ENCODE measurements around the gene SLCO2B1. TPM values are rescaled to one million over a fixed set of nuclear protein-coding genes. Genes with fewer than 3 reads are reported as not detected.

The SLCO2B1 gene
- total RNA-seq, 3 donors from 2014 or later (not counting 1 experiment from before 2014, with no cell fraction given) = not detected

DNA sequence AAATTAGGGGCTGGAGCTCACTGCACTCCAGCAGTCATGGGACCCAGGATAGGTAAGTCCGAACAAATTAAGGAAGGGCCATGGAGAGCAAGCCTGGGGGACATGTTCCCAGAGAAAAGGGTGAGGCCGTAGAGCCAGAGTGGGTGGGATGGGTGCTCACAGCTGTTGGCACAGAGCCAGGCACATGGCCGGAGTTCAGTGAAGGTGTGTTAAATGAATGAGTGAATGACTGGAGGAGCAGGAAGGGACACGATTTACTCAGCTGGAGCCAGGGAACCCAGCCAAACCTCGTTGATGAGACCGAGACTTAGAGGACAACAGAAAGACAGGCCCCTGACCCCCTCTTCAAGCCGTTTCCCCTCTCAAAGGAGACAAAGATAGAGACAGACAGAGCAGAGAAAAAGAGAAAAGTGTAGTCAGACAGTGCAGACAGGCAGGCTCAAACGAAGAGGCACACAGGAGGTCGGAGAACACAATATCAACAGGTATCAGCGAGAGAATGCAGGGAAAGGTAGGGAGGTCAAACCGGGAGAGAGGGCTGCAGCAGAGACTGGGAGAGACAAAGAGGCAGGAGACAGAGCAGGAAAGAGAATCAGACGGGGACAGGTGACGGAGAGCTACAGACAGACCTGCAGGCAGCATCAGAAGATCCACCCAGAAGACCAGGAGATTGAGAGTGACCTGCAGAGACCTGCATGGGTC is 590 bp downstream of the SLCO2B1 start:
- H3K36me3 ChIP-seq (ENCODE audit: control insufficient read depth, insufficient read depth, low read length) = no peaks in the 10 kb centered on the region
- H3K27ac Mint-ChIP-seq = no peak overlapping the region
- no peak overlapping the region for H3K27ac ChIP-seq (ENCODE audit: low read length)
- TF ChIP-seq, protein P1, sequence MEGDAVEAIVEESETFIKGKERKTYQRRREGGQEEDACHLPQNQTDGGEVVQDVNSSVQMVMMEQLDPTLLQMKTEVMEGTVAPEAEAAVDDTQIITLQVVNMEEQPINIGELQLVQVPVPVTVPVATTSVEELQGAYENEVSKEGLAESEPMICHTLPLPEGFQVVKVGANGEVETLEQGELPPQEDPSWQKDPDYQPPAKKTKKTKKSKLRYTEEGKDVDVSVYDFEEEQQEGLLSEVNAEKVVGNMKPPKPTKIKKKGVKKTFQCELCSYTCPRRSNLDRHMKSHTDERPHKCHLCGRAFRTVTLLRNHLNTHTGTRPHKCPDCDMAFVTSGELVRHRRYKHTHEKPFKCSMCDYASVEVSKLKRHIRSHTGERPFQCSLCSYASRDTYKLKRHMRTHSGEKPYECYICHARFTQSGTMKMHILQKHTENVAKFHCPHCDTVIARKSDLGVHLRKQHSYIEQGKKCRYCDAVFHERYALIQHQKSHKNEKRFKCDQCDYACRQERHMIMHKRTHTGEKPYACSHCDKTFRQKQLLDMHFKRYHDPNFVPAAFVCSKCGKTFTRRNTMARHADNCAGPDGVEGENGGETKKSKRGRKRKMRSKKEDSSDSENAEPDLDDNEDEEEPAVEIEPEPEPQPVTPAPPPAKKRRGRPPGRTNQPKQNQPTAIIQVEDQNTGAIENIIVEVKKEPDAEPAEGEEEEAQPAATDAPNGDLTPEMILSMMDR (IDR thresholded peaks at IDR 0.05) = no peak
- no peak for ATAC-seq
- no peaks in the 10 kb centered on the region for H3K9me3 ChIP-seq (ENCODE audit: control insufficient read depth, insufficient read depth, low read length)
- 79% methylated on average over 13 of the region's 13 CpGs for WGBS (ENCODE audit: insufficient coverage)
- H3K4me1 Mint-ChIP-seq = no peaks in the 10 kb centered on the region
- no peak overlapping the region for H3K4me3 Mint-ChIP-seq
- H3K4me3 ChIP-seq (ENCODE audit: low read length) = no peak overlapping the region
- DNase-seq = no peak
- intact Hi-C loops (cut with micrococcal nuclease) = no loop called here
- H3K36me3 Mint-ChIP-seq = no peaks in the 10 kb centered on the region
- H3K27me3 ChIP-seq (ENCODE audit: control insufficient read depth, insufficient read depth, low read length) = no peaks in the 10 kb centered on the region
- H3K27me3 Mint-ChIP-seq (ENCODE audit: low read depth in 2 of 2) = peaks cover 0 to 13% of the 10 kb centered on the region in 2 donors
- H3K4me1 ChIP-seq (ENCODE audit: control insufficient read depth, insufficient read depth, low read length) = peaks cover 7% of the 10 kb centered on the region
- no peaks in the 10 kb centered on the region for H3K9me3 Mint-ChIP-seq

- no peak overlapping the region for H3K4me3 ChIP-seq (ENCODE audit: low read length)
- H3K27ac ChIP-seq (ENCODE audit: low read length) = no peak overlapping the region
- no peak overlapping the region for H3K27ac Mint-ChIP-seq
These were observed 1.2 kb downstream of the SLCO2B1 start for GRCh38 chr11:75152090-75152489.

DNA sequence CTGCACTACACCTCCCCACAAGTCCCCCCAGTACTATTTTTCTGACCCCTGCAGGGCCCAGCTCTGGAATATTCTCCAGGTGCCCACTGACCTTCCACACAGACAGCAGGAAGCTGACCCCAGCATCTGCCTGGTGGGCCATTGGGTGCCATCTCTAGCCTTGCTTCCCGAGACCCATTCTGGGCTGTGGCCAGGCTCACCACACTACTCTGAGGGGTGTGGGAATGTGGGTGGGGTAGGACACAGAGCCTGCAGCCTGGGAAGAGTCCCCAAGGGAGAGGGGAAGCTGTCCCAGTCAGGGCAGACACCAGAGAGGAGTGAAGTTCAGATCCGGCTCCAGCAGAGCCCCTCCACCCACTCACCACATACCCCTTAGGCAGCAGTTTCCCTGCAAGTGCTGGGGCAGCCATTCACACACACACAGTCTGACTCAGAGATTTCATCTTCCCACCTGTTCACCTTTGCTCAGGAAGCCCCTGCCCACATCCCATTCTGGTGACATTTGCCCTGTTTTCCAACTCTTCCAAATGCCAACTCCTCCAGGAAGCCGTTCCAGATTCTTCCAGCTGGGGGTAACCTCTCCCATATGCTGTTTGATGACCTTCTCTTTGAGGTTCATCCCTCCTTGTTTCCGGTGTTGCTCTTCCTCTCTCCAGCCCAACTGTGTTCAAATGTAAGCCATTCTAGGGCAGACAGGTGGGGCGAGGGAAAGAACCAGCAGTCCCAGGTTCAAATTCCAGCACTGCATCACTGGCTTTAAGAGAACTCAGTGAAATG is 1.9 kb downstream of the SLCO2B1 start:
- no peak overlapping the region for H3K4me3 ChIP-seq (ENCODE audit: low read length)
- DNase-seq (no peak), ATAC-seq (no peak)
- no peak overlapping the region for H3K27ac ChIP-seq (ENCODE audit: low read length)
- Mint-ChIP-seq H3K27me3 (ENCODE audit: low read depth in 2 of 2) (peaks cover 0 to 13% of the 10 kb centered on the region in 2 donors), H3K27ac (no peak overlapping the region), H3K4me3 (no peak overlapping the region), H3K36me3 (no peaks in the 10 kb centered on the region), H3K9me3 (no peaks in the 10 kb centered on the region), H3K4me1 (no peaks in the 10 kb centered on the region)
- no peaks in the 10 kb centered on the region for H3K27me3 ChIP-seq (ENCODE audit: control insufficient read depth, insufficient read depth, low read length)
- TF ChIP-seq, protein P1 (IDR thresholded peaks at IDR 0.05) = no peak
- H3K9me3 ChIP-seq (ENCODE audit: control insufficient read depth, insufficient read depth, low read length) = no peaks in the 10 kb centered on the region
- no peaks in the 10 kb centered on the region for H3K36me3 ChIP-seq (ENCODE audit: control insufficient read depth, insufficient read depth, low read length)
- intact Hi-C loops (cut with micrococcal nuclease) = no loop called here
- H3K4me1 ChIP-seq (ENCODE audit: control insufficient read depth, insufficient read depth, low read length) = peaks cover 4% of the 10 kb centered on the region
- WGBS (ENCODE audit: insufficient coverage) = 85% methylated on average over 5 of the region's 5 CpGs

More at GRCh38 chr11:75152090-75152489, 1.2 kb downstream of the SLCO2B1 start:
- WGBS (ENCODE audit: insufficient coverage) = 85% methylated on average over 6 of the region's 6 CpGs
- ATAC-seq (no peak), DNase-seq (no peak)
- H3K9me3 Mint-ChIP-seq = no peaks in the 10 kb centered on the region
- no peak overlapping the region for H3K4me3 Mint-ChIP-seq
- no peaks in the 10 kb centered on the region for H3K36me3 Mint-ChIP-seq
- H3K4me1 Mint-ChIP-seq = no peaks in the 10 kb centered on the region
- intact Hi-C loops (cut with micrococcal nuclease) = no loop called here
- peaks cover 7% of the 10 kb centered on the region for H3K4me1 ChIP-seq (ENCODE audit: control insufficient read depth, insufficient read depth, low read length)
- H3K27me3 ChIP-seq (ENCODE audit: control insufficient read depth, insufficient read depth, low read length) = no peaks in the 10 kb centered on the region
- no peaks in the 10 kb centered on the region for H3K9me3 ChIP-seq (ENCODE audit: control insufficient read depth, insufficient read depth, low read length)
- H3K36me3 ChIP-seq (ENCODE audit: control insufficient read depth, insufficient read depth, low read length) = no peaks in the 10 kb centered on the region
- H3K27me3 Mint-ChIP-seq (ENCODE audit: low read depth in 2 of 2) = peaks cover 0 to 13% of the 10 kb centered on the region in 2 donors
- TF ChIP-seq, protein P1 (IDR thresholded peaks at IDR 0.05) = no peak

Data from natural killer cell (primary cell).